Osteoblast (primary cell): ENCODE data around the gene ENTREP1. TPM values are rescaled to one million over a fixed set of nuclear protein-coding genes. Genes with fewer than 3 reads are reported as not detected.
A peak's percentile ranks its signal among the peaks of the same experiment; 100 is the strongest.

Experiments
- DNase-seq: peaks from one replicate; pipeline ENCODE4 v3.0.0; 2011; ENCODE audit warnings: low spot score, mixed read lengths; ENCODE audit not compliant: insufficient read length; ENCODE audit errors: missing footprints
- H2AFZ ChIP-seq: 2 replicates; pipeline ENCODE4 v1.6.0; 2011; ENCODE audit warnings: mild to moderate bottlenecking, low read length
- H3K27ac ChIP-seq: 2 replicates; pipeline ENCODE4 v1.5.1; 2011; ENCODE audit warnings: mild to moderate bottlenecking, low read depth, low read length, moderate library complexity
- H3K27me3 ChIP-seq: 2 replicates; pipeline ENCODE4 v1.6.0; 2012; ENCODE audit warnings: mild to moderate bottlenecking, control low read depth, inconsistent platforms, low read length, moderate library complexity; ENCODE audit not compliant: insufficient read depth
- H3K36me3 ChIP-seq: 2 replicates; pipeline ENCODE4 v1.5.1; 2011; ENCODE audit warnings: mild to moderate bottlenecking, low read length, control low read depth, moderate library complexity; ENCODE audit not compliant: insufficient read depth
- H3K4me1 ChIP-seq: 2 replicates; pipeline ENCODE4 v1.5.1; 2011; ENCODE audit warnings: mild to moderate bottlenecking, low read length, control low read depth, moderate library complexity; ENCODE audit not compliant: insufficient read depth
- H3K4me2 ChIP-seq: 2 replicates; pipeline ENCODE4 v1.6.0; 2011; ENCODE audit warnings: mild to moderate bottlenecking, low read length; ENCODE audit not compliant: insufficient read depth
- H3K4me3 ChIP-seq: fragments of 200-600 bp; sonication (generic); 3 replicates; pipeline ENCODE4 v1.5.1; 2012; ENCODE audit warnings: mild to moderate bottlenecking, low read length, inconsistent platforms; ENCODE audit not compliant: insufficient read depth
- H3K79me2 ChIP-seq: 2 replicates; pipeline ENCODE4 v1.6.0; 2012; ENCODE audit warnings: mild to moderate bottlenecking, low read length, control low read depth, inconsistent platforms; ENCODE audit not compliant: insufficient read depth
- H3K9me3 ChIP-seq: 2 replicates; pipeline ENCODE4 v1.5.1; 2011; ENCODE audit warnings: low read depth, low read length, control low read depth
- H4K20me1 ChIP-seq: 2 replicates; pipeline ENCODE4 v1.6.0; 2012; ENCODE audit warnings: mild to moderate bottlenecking, low read length, control low read depth; ENCODE audit not compliant: insufficient read depth
- total RNA-seq: library from RNA; depleted of rRNA; stranded (reverse); fragments of >200 nt; gene quantifications from 2 replicates; pipeline ENCODE4 v1.2.3, GENCODE V29; 2012
- TF ChIP-seq, protein P1 (sequence below): IDR thresholded peaks from 2 replicates; pipeline ENCODE4 v1.5.1; 2011; ENCODE audit warnings: mild to moderate bottlenecking, low read depth, low read length, moderate library complexity; ENCODE audit errors: extremely low read depth

Gene ENTREP1
- total RNA-seq, 1 donor, result under 0.01 TPM

- Histone ChIP-seq H3K4me3 (no peak overlapping the region), H3K27ac (no peak overlapping the region), H2AFZ (no peak overlapping the region), H3K9me3 (no peaks in the 10 kb centered on the region), H3K4me2 (no peak overlapping the region), H3K36me3 (no peaks in the 10 kb centered on the region), H3K27me3 (peaks cover 13% of the 10 kb centered on the region), H4K20me1 (no peaks in the 10 kb centered on the region), H3K79me2 (no peaks in the 10 kb centered on the region), H3K4me1 (no peaks in the 10 kb centered on the region)
- TF ChIP-seq, protein P1, sequence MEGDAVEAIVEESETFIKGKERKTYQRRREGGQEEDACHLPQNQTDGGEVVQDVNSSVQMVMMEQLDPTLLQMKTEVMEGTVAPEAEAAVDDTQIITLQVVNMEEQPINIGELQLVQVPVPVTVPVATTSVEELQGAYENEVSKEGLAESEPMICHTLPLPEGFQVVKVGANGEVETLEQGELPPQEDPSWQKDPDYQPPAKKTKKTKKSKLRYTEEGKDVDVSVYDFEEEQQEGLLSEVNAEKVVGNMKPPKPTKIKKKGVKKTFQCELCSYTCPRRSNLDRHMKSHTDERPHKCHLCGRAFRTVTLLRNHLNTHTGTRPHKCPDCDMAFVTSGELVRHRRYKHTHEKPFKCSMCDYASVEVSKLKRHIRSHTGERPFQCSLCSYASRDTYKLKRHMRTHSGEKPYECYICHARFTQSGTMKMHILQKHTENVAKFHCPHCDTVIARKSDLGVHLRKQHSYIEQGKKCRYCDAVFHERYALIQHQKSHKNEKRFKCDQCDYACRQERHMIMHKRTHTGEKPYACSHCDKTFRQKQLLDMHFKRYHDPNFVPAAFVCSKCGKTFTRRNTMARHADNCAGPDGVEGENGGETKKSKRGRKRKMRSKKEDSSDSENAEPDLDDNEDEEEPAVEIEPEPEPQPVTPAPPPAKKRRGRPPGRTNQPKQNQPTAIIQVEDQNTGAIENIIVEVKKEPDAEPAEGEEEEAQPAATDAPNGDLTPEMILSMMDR, result no peak
- DNase-seq, result peak; percentile 5
Measured at GRCh38 chr9:69393425-69393824, 68.4 kb downstream of the ENTREP1 start.

DNA sequence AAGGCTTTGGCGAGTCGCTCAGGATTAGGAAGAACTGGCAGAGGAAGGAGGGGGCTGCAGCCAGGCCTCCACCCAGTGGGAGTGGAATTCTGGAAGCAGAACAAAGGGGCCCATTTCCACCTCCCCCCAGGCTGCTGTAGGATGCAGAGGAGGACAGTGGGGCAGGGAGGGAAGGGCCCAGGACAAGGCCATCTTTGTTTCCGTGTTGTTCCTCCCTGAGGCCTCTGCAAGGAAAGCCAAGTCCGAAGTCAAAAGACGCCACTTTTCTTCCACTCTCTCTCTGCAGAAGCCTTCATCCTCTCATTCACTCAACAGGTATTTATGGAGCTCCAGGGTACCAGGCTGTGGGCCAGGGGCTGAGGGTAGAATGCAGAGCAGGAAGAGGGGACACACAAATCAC lies 70.7 kb downstream of the ENTREP1 start:
- H3K4me1 ChIP-seq, result no peaks in the 10 kb centered on the region
- TF ChIP-seq, protein P1, result no peak
- no peak for DNase-seq
- no peak overlapping the region for H3K4me2 ChIP-seq
- no peaks in the 10 kb centered on the region for H4K20me1 ChIP-seq
- no peaks in the 10 kb centered on the region for H3K36me3 ChIP-seq
- H3K27me3 ChIP-seq, result no peaks in the 10 kb centered on the region
- H3K27ac ChIP-seq, result no peak overlapping the region
- no peak overlapping the region for H2AFZ ChIP-seq
- H3K4me3 ChIP-seq, result no peak overlapping the region
- H3K79me2 ChIP-seq, result no peaks in the 10 kb centered on the region
- no peaks in the 10 kb centered on the region for H3K9me3 ChIP-seq

- no peak overlapping the region for H3K4me2 ChIP-seq
- H3K4me3 ChIP-seq, result no peak overlapping the region
- no peaks in the 10 kb centered on the region for H3K27me3 ChIP-seq
- H3K27ac ChIP-seq, result no peak overlapping the region
- no peak overlapping the region for H2AFZ ChIP-seq
- no peaks in the 10 kb centered on the region for H3K9me3 ChIP-seq
- no peaks in the 10 kb centered on the region for H4K20me1 ChIP-seq
- no peaks in the 10 kb centered on the region for H3K36me3 ChIP-seq
- TF ChIP-seq, protein P1, result no peak
- no peaks in the 10 kb centered on the region for H3K79me2 ChIP-seq
- DNase-seq, result no peak
- H3K4me1 ChIP-seq, result no peaks in the 10 kb centered on the region
Measured at GRCh38 chr9:69396759-69397158, 71.7 kb downstream of the ENTREP1 start.

- no peaks in the 10 kb centered on the region for H3K79me2 ChIP-seq
- no peaks in the 10 kb centered on the region for H3K36me3 ChIP-seq
- no peak overlapping the region for H3K27ac ChIP-seq
- TF ChIP-seq, protein P1, result no peak
- H2AFZ ChIP-seq, result no peak overlapping the region
- H3K27me3 ChIP-seq, result peaks cover 3% of the 10 kb centered on the region
- no peaks in the 10 kb centered on the region for H3K9me3 ChIP-seq
- DNase-seq, result peak; percentile 90
- H4K20me1 ChIP-seq, result no peaks in the 10 kb centered on the region
- no peak overlapping the region for H3K4me3 ChIP-seq
- no peak overlapping the region for H3K4me2 ChIP-seq
- H3K4me1 ChIP-seq, result no peaks in the 10 kb centered on the region
Measured at GRCh38 chr9:69397384-69398214, 72.6 kb downstream of the ENTREP1 start.
